ENCODE measurements around the gene PJA1.

Gene PJA1

DNA sequence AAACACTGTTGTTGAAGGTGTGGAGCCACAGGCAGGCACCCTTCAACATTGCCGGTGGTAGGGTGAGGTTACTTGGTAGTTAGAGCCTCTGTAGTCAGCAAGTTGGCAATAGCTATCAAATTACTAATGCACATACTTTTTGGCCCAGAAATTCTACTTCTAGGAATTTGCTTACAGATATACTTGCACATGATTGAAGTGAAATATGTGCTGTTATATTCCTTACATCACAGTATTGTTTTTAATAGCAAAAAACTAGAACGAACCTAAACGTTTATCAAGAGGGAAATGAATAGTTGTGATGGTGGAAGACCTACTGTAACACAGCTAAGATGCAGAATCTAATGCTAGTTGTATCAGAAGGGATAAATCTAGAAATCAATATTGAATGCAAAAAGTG is 7.7 kb upstream of the PJA1 start:
- DNase-seq (ENCODE audit: low read depth in 2 of 2, low spot score in 1 of 2) = no peak

DNA sequence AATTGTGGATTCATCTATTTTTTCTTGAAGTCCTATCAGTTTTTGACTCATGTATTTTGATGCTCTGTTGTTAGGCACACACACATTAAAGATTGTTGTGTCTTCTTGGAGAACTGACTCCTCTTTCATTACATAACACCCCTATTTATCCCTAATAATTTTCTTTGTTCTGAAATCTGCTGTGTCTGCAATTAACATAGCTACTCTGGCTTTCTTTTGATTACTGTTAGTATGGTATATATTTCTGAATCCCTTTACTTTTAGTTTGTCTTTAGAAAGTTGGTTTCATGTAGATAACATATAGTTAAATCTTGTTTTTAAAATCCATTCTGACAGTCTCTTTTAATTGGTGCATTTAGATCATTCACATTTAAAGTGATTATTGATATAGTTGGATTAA is 5.1 kb upstream of the PJA1 start:
- no peak for DNase-seq (ENCODE audit: low read depth in 2 of 2, low spot score in 1 of 2)

DNA sequence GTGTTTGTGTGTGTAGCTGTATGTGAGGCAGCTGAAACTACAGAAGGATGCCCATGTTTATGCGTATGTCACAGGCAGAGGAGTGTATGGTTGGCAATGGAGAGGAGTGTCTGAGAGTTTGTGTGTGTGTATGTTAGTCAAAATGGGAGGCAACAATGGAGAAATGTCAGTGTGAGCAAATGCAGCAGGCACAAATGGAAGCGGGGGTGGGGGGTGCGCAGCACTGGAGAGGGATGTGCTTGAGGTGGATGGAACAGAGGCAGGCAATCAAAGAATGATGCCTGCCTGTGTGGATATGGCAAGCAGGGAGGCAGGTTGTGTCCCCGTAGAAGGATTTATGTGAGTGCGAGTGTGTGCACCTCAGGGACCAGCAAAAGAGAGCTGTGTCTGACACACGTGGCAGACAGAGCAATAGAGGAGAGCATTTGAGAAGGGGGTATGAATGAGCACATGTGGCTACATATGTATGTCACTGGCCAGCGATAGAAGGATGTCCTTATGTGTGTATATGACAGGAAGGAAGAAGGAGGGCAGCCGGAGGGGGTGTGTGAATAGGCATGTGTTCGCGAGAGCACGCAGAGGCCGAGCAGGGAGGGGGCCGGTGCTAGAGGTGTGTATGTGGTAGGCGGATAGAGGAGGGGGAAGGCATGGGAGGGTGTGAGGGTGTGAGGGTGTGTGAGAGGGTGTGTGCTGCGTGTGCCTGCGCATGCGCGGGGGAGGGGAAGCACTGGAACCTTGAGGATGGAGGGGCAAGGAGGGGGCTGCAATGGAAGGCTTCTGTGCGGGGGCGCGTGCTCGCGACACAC is 1.1 kb downstream of the PJA1 start:
- DNase-seq (ENCODE audit: low read depth in 2 of 2, low spot score in 1 of 2) = peak; percentile 4 to 24

DNA sequence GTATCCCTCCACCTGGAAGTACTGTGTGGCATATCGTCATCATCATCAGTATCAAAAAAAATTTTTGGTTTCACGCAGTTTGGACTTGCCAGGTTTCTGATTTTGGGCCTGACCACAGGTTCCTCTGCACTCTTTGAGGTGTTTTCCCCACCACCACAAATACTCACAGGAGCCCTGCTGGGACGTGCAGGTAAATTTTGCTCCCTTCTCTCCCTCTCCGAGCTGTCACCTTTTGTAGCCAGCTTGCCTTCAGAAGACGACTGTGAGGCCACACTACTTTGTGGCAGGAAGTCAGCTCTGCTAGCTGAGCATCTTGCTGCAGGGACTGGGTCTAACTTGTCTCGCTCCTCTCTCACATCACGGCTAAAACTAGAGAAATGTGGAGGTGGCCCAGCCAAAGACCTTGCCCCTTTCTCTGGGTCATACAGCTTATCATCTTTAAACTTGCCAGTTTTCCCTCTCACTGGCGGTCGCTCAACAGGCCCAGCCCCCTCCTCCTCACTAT is 2.8 kb downstream of the PJA1 start:
- no peak for DNase-seq (ENCODE audit: low read depth in 2 of 2, low spot score in 1 of 2)

DNA sequence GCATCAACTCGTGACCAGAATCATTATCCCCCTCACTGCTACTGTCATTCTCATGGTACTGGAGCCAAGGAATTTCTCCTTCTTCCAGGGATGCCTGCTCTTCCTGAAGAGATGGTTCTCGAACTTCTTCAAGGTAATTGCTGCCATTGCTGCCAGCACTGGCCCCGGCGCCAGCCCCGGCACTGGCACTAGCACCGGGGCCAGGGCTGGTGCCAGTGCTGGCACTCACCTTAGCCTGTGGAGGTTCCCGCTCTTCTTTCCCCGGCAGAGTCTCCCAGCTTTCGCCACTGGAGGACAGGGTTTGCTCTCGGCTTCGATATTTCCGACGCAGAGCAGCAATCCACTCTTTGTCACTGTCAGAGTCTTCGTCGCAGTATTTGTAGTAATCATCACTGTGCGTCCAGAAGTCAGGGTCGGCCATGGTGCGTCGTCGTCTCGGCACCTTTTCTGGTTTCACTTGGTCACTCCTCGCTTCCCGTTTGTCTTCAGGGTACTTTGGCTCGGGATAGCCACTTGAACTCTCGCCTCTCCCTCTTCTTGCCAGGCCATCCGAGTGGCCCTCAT is 3.4 kb downstream of the PJA1 start:
- no peak for DNase-seq (ENCODE audit: low read depth in 2 of 2, low spot score in 1 of 2)

DNA sequence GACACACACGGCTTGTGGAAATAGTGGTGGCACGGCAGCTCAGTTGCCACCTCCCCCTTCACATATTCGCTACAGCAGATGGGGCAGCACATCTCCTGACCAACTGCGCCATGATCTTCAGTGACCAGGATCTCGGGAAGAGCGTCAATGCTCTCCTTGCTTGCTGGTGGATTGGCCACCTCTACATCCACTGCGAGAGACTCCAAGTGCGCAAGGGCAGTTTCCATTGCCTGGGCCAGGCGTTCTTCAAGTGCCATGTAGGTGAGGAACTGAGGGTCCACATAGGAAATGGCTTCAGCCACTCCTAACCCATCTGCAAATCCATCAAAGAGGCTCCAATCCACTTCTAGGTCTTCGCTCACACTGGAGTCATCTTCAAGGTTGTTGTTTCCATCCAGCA is 3.9 kb downstream of the PJA1 start:
- no peak for DNase-seq (ENCODE audit: low read depth in 2 of 2, low spot score in 1 of 2)

DNA sequence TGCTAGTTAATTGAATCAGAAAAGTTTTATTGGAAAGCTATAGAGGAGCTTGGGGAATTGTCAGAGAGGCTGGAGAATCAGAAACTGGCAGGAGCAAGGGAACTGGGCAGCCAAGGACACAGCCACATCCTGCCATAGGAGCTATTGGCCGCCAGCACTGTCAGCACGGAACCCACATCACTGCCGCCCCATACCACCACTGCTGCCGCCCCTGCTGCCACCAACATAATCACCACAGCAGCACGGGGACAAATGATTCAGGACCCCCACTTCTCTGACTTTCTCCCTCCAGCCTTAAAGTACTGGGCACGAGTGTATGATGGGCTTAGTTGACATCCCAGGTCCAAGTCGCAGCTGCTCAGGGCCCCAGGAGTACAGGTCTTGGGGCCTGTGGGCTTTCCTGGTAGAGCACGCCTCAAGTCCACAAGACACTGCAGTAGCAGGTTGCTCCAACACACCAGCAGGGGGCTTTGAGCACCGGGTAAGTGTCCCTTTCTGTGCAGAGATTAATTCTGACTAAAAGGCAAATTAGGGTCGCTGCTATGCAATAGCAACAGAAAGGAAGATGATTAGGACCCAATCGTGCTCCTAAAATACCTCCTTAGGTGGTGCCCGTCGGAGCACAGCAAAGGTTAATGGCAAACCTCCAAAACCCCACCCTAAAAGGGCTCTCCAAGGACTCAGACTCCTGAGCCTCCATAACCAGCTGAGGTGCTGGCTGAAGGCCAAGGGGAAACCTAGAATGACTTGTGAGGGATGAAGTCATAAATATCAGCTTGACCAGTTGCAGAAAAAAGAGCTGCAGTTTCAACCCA is 6.9 kb downstream of the PJA1 start:
- DNase-seq (ENCODE audit: low read depth in 2 of 2, low spot score in 1 of 2) = peak in 1 of 2 donors; percentile 11

DNA sequence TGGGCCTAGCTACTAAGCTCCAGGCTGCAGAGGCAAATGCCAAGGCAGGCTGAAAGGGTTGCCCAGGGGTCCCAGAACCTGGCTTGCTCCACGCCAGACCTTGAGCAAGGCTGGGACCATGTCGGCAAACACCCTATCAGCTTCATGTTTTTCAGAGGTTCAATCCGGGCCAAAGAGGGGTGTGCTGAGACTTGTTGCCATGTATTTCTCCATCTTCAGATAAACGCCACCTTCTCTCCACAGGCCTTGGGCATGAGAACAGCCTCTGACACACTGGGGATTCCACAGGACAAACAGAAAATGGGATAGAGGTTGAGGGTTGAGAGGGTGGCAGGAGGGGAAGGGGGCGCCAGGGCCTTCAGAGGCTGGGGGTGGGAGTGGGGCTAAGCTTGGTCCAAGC is 8.6 kb downstream of the PJA1 start:
- no peak for DNase-seq (ENCODE audit: low read depth in 2 of 2, low spot score in 1 of 2)

DNA sequence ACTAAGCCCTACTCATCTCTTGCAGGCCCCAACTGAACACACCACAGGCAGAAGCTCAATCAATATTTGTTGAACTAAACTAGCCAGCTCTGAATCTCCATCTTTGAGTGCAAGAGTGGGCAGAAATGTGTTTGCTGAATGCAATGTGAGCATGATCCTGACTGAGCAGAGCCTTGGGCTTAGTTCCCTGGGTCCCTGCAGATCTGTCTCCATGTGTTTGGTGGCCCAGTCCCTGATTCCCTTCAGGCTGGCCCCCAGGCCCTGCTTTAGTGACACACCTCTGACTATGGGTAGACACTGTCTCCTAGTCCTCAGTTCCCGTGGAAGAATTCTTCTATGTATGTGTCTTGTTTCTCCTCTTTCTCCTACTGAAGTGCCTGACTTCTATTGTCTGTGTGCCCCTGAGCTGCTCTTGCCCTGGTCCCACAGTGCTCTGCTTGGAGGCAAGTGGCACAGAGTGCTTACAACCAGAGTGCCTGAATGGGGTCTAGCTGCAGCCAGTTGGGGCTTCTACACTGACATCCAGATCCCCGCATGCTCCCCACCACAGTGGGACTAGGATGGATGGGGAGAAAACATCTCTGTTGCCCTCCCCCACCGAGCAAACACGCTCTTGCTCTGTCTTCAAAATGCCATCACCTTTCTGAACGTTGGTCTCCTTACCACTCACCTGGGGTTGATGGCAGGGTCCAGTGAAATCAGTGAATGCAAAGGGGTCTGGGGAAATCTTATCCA is 9.3 kb downstream of the PJA1 start:
- DNase-seq (ENCODE audit: low read depth in 2 of 2, low spot score in 1 of 2) = no peak

DNA sequence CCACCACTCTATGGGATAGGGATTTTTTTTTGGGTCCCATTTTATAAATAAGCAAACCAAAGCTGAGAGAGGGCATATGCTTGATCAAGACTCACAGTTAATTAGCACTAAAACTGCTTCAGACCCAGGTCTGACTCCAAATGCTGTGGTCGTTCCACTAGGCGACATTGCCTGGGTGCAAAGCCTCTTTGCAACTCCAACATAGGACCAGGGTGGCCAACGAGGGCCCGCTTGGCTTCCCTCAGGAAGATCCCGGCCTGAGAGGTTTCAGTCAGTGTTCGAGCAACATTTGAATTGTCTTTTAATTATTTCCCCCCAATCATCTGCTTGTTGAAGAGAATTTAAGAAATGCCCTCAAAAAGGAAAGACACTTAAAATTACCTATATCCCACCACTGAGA is 11.2 kb downstream of the PJA1 start:
- no peak for DNase-seq (ENCODE audit: low read depth in 2 of 2, low spot score in 1 of 2)

DNA sequence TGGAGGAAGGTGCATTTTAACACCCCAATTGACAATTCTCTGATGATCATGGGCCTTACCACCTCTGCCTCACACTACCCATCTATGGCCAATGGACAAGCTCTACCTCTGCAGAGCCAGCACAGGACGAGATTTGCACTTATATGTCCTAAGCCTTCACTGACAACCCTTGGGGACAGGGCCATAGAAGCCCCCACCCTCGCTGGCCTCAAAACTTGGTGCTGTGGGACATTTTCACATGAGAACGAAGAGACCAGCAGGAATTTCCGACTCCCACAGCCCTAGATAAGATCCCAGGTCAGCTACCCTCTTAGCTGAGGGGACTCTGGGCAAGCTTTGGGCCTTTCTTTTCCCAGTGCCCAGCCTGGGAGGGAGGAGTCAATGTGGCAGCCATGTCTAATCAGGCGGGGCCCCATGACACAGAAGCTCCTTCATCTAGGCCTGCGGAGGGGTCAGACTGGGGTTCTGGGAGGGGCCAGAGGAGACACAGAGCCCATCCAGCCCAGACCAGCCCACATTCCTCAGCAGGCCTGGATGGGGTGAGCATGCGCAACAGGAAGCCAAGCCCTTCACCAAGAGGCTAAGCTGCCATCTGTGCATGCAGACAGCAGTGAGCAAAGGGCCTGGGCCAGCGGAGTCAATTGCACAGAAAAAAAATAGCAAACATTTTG is 12.1 kb downstream of the PJA1 start:
- DNase-seq (ENCODE audit: low read depth in 2 of 2, low spot score in 1 of 2) = no peak

DNA sequence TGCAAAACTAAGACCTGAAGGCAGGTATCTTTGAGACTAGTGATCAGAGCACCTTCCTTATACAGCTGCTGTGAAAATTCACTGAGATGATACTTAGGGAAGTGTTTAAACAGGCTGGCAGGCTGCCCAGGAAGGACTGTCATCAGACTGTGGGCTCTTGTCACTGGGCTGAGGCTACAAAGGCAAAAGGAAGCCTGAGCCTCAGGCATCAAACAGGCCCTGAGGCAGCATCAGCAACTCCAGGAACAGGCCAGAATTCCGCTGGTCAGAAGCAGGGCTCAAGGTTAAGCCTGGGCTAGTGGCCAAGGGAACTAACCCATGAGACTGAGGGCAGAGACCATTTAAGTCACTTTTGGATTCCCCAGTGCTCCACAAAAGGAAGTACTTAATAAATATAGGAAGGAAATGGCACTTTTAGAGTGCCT is 12.8 kb downstream of the PJA1 start:
- DNase-seq (ENCODE audit: low read depth in 2 of 2, low spot score in 1 of 2) = no peak

DNA sequence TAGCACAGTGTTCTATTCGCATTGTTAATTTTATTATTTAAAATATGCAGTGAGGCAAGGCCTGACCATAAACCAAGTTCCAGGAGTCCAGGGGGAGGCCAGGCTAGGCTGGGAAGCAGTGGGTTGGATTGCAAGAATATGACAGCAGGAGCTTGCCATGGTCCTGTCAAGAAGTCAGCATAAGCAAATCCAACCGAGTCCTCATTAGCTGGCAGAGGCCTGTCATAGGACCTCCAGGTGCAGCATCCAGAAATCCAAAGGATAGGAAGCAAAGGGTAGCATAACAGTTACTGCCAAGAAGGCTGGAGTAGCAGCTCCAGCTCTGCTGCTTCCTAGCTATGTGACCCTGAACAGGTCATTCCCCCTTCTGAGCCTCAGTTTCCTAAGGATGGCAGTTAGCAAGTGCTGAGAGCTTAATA is 13.4 kb downstream of the PJA1 start:
- DNase-seq (ENCODE audit: low read depth in 2 of 2, low spot score in 1 of 2) = no peak

DNA sequence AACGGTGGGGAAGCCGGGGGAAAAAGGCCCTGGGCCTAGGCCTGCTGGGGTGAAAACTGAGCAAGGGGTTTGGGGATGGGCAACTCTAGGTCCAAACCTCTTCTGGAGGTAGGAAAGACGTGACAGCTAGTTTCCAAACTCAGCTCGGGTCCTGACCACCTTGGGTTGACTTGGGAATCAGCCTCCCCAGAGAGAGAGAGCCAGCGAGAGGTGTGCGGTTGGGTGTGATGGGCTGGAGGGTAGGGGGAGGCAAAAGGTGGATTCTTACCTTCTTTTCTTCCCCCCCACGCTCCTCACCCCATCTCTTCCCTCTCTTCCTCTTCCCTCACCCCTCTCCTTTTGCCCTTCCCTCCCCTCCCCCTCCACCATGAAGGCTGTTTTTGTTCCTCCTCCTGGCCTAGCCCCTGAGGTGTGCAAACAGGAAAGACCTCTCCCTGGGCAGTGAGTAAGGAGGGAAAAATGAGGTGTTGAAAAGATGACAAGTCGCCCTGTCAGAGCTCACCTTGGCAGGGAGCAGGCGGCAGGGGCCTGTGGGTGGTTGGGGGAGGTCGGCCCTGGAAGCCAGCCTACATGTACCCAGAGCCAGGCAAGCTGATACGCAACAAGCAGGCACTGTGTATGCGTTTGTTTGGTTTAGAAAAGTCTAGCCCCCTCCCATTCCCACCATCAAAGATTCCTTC is 14.8 kb downstream of the PJA1 start:
- no peak for DNase-seq (ENCODE audit: low read depth in 2 of 2, low spot score in 1 of 2)

DNA sequence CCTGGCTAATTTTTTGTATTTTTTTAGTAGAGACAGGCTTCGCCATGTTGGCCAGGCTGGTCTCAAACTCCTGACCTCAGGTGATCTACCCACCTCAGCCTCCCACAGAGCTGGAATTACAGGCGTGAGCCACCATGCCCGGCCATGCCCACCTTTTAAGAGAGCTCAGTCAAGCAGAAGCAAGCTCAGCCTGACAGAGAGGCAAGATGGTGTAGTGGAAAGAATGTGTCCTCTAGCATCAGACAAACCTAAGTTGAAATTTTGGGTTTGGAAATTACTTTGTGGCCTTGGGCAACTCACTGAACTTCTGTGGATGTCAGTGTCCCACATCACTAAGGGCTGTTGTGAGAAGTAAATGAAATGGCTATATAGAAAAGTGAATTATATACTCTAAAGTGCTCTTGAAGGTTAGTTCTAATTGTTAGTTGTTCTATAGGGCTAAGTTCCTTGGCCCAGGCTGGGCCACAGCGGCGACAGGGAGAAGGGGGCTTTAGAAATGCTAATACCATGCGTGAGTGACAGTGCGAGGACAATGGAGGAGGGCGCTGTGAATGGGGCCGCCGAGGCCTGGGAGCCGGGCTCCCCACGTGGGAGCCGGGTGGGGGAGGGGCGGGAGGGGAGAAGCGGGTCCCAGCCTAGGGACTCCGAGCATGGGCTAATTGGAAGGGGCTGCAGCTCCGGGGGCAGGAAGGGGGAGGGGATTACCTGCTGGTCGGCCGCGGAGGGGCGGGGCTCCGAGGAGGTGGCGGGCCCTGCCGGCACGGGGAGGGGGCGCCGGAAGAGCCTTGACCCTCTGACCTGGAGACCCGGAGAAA is 15.6 kb downstream of the PJA1 start:
- DNase-seq (ENCODE audit: low read depth in 2 of 2, low spot score in 1 of 2) = no peak

DNA sequence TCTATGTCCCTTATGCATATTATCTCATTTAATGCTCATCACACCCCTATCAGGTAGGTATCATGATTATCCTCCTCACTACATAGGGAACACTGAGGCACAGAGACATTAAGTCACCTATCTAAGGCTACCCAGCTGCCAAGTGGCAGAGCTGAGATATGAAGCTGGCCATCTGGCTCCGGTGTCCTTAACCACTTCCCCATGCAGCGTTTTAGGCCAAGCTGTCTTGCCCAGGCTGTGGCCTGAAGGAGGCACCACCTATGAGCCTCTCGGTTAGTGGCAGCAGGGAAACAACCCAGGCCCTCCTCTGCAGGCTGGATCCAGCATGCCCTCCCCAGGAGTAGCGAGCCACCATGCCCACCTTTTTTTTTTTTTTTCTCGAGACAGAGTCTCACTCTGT is 16.3 kb downstream of the PJA1 start:
- no peak for DNase-seq (ENCODE audit: low read depth in 2 of 2, low spot score in 1 of 2)

DNA sequence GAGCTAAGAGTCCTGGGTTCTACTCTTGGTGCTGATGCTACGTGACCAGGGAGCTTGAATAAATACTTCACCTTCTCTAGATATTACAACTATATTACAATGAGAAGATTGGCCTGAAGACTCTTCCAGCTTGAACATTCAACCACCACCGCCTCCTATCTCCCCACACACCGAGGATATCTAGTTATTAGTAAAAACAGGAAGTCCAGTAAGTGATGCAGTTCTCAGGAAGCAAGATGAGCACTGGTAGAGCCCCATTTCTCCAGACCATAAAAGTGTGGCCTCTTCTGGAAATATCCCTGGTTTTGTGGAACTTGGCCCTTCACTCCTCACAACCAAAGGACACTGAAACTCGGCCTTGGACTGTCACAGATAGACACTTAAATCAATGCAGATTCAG is 18.5 kb downstream of the PJA1 start:
- no peak for DNase-seq (ENCODE audit: low read depth in 2 of 2, low spot score in 1 of 2)

DNA sequence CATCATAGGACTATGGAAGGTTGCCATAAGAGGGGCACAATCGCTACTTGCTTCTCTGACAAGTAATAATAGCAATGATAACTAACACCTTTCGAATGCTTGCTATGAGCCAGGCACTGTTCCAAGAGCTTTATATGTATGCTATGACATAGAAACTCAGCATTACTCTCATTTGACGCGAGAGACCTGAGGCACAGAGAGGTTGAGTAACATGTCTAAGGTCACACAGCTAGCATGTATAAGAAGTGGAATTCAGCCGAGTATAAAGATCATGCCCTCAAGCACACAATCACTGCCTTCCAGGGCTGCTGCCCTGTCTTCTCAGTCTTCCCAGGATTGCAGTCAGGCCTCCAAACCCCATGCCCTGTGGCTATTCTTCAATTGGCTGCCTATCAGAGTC is 19.5 kb downstream of the PJA1 start:
- no peak for DNase-seq (ENCODE audit: low read depth in 2 of 2, low spot score in 1 of 2)

Data from stimulated activated CD8-positive, alpha-beta memory T cell treated with anti-CD3 and anti-CD28 coated beads, Interleukin-4, amount 100 ng/mL, for 1 hour (primary cell).